ENCODE measurements around the gene ECT2. TPM values are rescaled to one million over a fixed set of nuclear protein-coding genes. Genes with fewer than 3 reads are reported as not detected.

The ECT2 gene
- polyA plus RNA-seq, 1 of the 3 experiments (the other 2 are of a cell fraction) = 8.6 TPM

DNA sequence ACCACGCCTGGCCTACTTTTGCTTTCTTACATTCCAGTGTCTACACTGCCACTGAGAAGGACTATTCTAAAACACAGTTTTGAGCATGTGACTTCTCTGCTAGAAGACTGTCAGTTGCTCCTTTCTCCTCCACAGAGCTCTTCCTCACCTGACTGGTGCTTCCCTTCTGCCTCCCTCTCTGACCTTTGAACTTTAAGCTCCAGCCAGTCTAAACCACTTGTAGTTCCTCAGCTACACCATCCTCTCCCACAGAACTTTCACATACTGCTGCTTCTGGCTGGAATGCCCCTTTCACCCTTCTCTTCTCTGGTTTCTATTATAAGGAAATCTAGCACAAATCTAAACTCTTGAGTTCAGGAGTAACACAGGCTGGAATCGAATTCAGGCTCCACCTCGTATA lies 48.8 kb upstream of the ECT2 start:
- Histone ChIP-seq H3K27me3 (ENCODE audit: insufficient read depth) (no peaks in the 10 kb centered on the region), H3F3A (replicated peaks; ENCODE audit: insufficient read depth) (no peaks in the 10 kb centered on the region), H2AFZ (ENCODE audit: low read depth) (no peak overlapping the region), H3K9me2 (no peaks in the 10 kb centered on the region), H3K79me2 (ENCODE audit: insufficient read depth) (peaks cover 86% of the 10 kb centered on the region), H3K4me2 (no peak overlapping the region), H3K36me3 (replicated peaks in 1 of 2; ENCODE audit: control insufficient read depth in 1 of 2, insufficient read depth in 2 of 2, low read length in 1 of 2) (peaks cover 0 to 4% of the 10 kb centered on the region in 2 experiments), H3K9me3 (no peaks in the 10 kb centered on the region), H3K4me1 (ENCODE audit: control insufficient read depth in 1 of 2, insufficient read depth in 2 of 2, low read depth in 1 of 2, low read length in 1 of 2) (no peaks in the 10 kb centered on the region), H3K4me3 (ENCODE audit: low read depth in 2 of 2, low read length in 1 of 2) (no peak overlapping the region), H3K9ac (no peak overlapping the region), H4K20me1 (ENCODE audit: insufficient read depth) (no peaks in the 10 kb centered on the region), H3K27ac (ENCODE audit: low read depth in 2 of 2, low read length in 1 of 2) (no peak overlapping the region)
- POLR2A ChIA-PET = no interaction called here
- DNase-seq = no peak
- WGBS (ENCODE audit: low lambda C conversion rate) = 96% methylated on average over 3 of the region's 3 CpGs
- CTCF ChIA-PET = interaction anchor here (1.2 to 3.2 kb wide), 3 partner anchors 9 to 35 kb away, joined by 3 to 16 read pairs (median 5); partner anchors contain the start of gene NCEH1
- TF ChIP-seq YY1 (IDR thresholded peaks at IDR 0.05; ENCODE audit: low read depth) = no peak
- TF ChIP-seq, protein P1, sequence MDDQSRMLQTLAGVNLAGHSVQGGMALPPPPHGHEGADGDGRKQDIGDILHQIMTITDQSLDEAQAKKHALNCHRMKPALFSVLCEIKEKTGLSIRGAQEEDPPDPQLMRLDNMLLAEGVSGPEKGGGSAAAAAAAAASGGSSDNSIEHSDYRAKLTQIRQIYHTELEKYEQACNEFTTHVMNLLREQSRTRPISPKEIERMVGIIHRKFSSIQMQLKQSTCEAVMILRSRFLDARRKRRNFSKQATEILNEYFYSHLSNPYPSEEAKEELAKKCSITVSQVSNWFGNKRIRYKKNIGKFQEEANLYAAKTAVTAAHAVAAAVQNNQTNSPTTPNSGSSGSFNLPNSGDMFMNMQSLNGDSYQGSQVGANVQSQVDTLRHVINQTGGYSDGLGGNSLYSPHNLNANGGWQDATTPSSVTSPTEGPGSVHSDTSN (IDR thresholded peaks at IDR 0.05) = no peak
- TF ChIP-seq NRF1 (IDR thresholded peaks at IDR 0.05; ENCODE audit: low read depth, low read length) = no peak
- TF ChIP-seq, protein P2, sequence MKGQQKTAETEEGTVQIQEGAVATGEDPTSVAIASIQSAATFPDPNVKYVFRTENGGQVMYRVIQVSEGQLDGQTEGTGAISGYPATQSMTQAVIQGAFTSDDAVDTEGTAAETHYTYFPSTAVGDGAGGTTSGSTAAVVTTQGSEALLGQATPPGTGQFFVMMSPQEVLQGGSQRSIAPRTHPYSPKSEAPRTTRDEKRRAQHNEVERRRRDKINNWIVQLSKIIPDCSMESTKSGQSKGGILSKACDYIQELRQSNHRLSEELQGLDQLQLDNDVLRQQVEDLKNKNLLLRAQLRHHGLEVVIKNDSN (IDR thresholded peaks at IDR 0.05; ENCODE audit: borderline replicate concordance, low read depth) = no peak
- TF ChIP-seq, protein P3, sequence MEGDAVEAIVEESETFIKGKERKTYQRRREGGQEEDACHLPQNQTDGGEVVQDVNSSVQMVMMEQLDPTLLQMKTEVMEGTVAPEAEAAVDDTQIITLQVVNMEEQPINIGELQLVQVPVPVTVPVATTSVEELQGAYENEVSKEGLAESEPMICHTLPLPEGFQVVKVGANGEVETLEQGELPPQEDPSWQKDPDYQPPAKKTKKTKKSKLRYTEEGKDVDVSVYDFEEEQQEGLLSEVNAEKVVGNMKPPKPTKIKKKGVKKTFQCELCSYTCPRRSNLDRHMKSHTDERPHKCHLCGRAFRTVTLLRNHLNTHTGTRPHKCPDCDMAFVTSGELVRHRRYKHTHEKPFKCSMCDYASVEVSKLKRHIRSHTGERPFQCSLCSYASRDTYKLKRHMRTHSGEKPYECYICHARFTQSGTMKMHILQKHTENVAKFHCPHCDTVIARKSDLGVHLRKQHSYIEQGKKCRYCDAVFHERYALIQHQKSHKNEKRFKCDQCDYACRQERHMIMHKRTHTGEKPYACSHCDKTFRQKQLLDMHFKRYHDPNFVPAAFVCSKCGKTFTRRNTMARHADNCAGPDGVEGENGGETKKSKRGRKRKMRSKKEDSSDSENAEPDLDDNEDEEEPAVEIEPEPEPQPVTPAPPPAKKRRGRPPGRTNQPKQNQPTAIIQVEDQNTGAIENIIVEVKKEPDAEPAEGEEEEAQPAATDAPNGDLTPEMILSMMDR (IDR thresholded peaks at IDR 0.05) = no peak
- no peak for TF ChIP-seq MXI1 (IDR thresholded peaks at IDR 0.05; ENCODE audit: low read depth, low read length)
- no peak for TF ChIP-seq POLR2AphosphoS5 (IDR thresholded peaks at IDR 0.05; ENCODE audit: low read depth, low read length)
- TF ChIP-seq FOXJ3 (CRISPR knock-in tag; IDR thresholded peaks at IDR 0.05) = no peak
- TF ChIP-seq RAD21 (IDR thresholded peaks at IDR 0.05; ENCODE audit: low read length) = no peak
- no peak for TF ChIP-seq JUND (IDR thresholded peaks at IDR 0.05)
- TF ChIP-seq, protein P4, sequence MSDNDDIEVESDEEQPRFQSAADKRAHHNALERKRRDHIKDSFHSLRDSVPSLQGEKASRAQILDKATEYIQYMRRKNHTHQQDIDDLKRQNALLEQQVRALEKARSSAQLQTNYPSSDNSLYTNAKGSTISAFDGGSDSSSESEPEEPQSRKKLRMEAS (IDR thresholded peaks at IDR 0.05; ENCODE audit: low read depth) = no peak
- TF ChIP-seq EZH2phosphoT487 (IDR thresholded peaks at IDR 0.05; ENCODE audit: borderline replicate concordance, low read depth) = no peak
- no peak for TF ChIP-seq TEAD4 (IDR thresholded peaks at IDR 0.05; ENCODE audit: borderline replicate concordance, insufficient read depth)
- no peak for TF ChIP-seq NFIC (IDR thresholded peaks at IDR 0.05; ENCODE audit: borderline replicate concordance)
- no peak for TF ChIP-seq ELF1 (IDR thresholded peaks at IDR 0.05)
- no peak for TF ChIP-seq MEF2A (IDR thresholded peaks at IDR 0.05; ENCODE audit: borderline replicate concordance, low read depth)
